SH-SY5Y (cell line): ENCODE results near the gene DCTD.

Source experiments
- GATA2 ChIP-seq: IDR thresholded peaks from 2 replicates; pipeline ENCODE4 v1.6.1; 2011; ENCODE audit warnings: mild to moderate bottlenecking, low read depth, low read length
- GATA3 ChIP-seq: IDR thresholded peaks from 2 replicates; pipeline ENCODE4 v1.6.1; 2011; ENCODE audit warnings: low read depth, mild to moderate bottlenecking, low read length, moderate library complexity

The DCTD gene

DNA sequence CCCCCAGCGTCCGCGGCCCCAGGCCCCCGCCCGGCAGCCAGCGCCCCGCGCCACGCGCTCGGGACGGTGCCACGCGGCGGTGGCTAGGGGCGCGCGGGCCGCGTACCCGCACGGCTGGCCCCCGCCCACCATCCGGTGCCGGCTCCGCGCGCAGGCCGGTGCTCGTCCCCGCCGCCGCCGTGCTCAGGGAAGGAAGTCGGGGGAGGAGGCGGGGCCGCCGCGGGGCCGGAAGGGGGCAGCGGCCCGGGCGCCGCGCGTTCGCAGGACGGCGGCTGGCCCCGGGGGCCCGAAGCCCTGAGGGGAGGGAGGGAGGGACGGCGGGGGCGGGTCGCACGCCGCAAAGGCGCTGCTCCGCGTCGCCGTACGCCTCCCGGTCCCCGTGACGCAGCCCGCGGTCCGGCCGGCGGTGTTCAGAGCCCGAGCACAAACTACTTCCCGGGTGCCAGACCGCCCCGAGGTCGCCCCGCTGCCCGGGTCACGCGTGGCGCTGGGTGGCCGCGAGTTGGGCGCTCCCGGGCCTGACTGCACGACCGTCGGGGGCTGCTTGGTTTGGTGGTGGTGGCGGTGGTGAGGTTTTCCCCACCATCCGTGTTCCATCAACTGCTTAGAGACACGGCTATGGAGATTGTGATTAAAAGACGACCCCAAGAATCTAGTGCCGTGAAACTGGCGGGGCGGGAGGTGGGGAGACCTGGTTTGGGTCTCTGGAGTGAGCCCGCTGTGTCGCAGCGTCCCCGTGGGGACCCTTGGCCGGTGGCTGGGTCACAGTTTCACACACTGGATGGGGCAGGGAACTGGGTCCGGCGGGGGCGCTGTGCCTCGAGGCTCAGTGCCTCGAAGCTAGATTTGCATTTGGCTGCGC lies at the start of gene DCTD:
Gene DCTD, minus strand, starts transcription at position 205 of the 862 bp plus-strand sequence. CDS start 1,818 bp downstream, outside the sequence.
- TF ChIP-seq GATA3 (no peak), GATA2 (no peak)

DNA sequence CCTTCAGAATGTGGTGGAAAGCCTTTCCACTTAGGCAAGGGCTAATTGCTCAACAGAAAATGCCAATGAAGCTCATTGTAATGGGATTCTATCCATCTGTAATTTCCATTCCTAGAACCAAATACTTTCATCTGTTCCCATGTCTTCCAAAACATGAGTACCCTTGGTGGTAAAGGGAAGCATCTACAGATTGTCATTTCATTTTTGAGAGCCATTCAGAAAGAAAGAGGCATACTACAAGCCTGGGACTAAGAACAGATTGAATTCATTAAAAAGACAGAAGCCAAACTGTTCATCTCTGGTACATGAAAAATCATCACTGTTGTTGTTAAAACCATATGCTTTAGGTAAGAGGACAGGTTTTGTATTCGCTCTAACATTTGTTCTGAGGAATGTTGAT lies 43.6 kb upstream of the DCTD start:
- TF ChIP-seq GATA2 (no peak), GATA3 (no peak)

DNA sequence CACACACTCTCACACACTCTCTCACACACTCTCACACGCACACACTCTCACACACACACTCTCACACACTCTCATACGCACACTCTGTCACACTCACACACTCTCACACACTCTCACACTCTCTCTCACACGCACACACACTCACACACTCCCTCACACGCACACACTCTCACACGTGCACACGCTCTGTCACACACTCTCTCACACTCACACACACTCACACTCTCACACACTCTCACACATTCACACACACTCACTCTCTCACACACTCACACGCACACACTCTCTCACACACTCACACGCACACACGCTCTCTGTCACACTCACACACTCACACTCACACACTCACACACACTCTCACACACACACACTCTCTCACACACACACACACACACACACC lies 43.0 kb upstream of the DCTD start:
- TF ChIP-seq GATA2: no peak
- TF ChIP-seq GATA3: no peak

DNA sequence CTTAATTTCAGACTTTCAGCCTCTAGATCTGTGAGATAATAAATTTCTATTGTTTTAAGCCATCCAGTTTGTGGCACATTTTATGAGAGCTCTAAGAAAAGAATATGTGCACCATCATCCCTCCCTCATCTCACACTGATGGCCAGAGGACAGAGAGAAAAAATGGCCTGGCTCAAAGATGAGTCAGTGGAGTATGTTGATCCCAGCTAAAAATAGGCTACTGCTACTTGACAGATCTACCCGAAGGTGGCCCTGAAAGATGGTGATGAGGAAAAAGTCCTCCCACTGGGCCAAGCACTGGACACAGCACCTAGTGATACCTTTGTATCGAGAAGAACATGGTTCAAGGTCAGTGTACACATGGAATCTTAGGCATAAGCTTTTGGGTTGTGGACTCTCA lies 38.2 kb upstream of the DCTD start:
- TF ChIP-seq GATA2: no peak
- no peak for TF ChIP-seq GATA3

DNA sequence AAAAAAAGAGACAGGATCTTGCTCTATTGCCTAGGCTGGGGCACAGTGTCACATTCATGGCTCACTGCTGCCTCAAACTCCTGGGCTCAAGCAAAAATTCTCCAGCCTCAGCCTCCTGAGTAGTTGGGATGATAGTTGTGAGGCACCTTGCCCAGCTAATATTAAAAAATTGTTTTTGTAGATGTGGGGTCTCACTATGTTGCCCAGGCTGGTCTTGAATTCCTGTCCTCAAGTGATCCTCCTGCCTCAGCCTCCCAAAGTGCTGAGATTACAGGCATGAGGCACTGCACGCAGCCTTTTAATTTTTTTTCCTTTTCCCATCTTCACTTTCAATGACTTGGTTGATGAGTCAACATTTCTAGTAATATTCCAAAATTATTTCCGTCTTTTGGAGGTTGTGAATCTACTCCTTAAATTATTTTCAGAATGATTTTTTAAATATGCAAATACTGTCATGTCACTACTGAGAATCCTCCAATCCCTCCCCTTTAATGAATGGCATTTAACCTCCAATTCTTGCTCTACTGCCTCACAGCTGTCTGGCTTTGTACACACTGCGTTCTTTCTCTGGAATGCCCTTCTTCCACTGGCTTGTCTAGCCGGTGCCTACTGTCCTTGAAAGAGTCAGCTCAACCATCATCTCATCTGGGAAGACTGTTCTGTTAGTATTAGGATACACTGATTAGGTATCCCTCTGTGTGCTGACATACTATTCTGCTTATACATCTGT lies 27.5 kb upstream of the DCTD start:
- TF ChIP-seq GATA2 (no peak), GATA3 (no peak)

DNA sequence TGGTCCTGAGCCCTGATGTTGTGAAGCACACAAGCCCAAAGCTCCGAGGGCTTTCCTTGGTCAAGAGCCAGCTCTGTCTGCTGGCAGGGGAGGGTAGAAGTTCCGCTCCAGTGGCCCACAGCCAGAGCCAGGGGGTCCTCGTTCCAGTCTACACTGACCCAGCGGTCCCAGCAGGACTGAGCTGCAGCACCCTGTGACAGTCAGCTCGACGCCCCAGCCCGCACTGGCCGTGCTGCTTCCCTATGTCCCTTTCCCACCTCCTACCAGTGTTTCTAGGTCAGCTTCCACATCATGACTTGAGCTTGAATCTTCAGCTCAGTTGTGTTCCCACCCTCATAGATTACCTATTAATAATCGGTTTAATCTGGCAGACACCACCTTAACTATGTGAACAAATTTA lies 22.5 kb upstream of the DCTD start:
- TF ChIP-seq GATA3 (no peak), GATA2 (no peak)

DNA sequence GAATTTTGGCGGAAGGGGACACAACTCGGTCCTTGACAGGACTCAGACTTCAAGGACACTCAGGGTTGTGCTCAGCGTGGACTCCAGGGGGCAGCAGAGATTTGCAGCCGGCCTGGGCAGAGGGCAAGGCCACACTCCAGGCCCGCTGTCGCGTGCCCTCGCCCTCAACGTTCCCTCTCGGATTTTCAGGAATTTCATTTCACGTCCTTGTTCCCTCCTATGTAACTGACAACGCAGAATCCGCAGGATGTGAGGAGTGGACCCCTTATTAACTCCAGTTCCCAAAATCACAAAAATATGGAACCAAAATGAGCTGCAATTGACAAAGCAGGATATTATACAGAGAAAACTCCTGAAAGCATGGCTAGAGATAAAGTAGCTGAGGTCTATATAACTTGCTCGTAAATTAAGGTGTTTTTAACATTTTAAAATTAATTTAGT lies 21.0 kb upstream of the DCTD start:
- TF ChIP-seq GATA3 (no peak), GATA2 (no peak)

DNA sequence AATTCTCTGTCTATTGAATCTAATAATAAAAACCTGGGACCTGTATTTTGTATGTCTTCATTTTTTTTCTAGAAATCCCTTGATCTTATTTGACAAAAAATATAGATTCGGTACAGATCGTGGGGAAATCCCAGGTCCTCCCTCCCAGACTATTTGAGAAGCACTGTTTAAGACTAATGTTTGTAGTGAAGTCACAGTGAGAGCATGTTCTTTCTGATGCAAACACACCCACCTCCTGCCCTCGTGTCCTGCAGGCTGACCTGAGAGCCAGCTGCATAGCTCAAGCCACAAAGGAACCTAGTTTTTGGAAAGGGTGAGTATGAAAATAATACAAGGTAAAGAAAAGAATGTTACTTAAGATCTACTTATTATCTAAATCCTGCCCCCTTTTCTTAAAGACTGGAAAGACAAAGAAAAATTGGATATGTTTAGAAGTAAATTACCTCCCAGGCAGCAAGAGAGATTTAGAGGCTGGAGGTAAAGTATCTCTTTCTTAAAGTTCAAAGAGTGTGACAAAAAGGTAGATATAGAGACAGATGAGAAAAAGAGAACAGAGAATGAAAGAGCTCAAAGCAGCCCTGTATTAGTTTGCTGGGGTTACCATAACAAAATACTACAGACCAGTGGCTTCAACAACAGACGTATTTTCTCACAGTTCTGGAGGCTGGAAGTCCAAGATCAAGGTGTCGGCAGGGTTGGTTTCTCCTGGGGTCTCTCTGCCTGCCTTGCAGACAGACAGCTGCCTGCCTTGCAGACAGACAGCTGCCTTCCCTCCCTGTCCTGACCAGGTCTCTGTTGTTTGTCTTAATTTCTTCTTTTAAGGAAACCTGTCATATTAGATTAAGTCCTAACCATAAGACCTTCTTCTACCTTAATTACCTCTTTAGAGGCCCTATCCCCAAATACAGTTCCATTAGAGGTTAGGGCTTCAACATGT lies 20.4 kb upstream of the DCTD start:
- TF ChIP-seq GATA2 (no peak), GATA3 (no peak)

DNA sequence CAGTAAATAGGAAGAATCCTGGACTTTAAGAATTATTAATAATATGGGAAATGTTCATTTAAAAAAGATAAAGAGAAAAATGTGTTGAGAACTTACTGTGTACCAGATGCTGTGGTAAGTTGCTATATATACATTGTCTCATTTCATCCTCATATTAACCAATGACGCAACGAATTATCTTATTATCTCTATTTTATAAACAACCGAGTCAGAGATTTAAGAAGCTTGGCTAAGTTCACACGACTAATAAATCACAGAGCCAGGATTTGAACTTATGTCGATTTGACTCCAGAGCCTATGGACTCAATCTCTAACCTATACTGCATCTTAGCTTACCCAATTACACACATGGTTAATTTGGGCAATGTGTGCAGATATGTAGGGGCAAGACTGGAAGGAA lies 15.5 kb upstream of the DCTD start:
- TF ChIP-seq GATA2 (no peak), GATA3 (no peak)

DNA sequence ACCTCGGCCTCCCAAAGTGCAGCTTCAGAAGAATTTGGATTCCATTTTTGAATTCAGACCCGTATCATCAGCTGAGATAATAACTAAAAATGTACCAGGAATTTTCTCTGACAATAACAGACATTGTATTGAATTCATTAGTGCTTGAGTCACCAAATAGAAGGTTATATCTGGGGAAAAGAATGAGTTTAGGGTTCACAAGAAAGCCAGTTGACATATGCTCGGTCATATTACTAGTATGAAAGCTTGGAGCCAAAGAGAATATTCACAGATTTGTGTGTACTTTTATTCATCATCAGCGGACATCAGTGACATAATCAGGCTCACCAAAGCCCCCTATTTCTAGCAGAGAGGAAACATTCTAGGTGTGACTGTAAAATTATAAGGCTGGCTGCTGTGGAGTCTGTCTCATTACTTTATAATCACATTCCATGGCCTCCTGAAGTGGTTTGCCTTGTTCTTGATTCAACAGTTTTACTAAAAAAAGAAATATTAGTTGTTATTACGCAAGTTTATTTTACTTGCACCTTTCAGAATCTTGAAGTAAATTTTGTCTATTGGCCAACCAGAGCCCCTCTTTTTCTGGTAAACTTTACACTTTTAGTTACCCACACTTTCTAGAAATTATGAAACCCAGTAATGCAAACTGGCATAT lies 14.6 kb upstream of the DCTD start:
- no peak for TF ChIP-seq GATA2

DNA sequence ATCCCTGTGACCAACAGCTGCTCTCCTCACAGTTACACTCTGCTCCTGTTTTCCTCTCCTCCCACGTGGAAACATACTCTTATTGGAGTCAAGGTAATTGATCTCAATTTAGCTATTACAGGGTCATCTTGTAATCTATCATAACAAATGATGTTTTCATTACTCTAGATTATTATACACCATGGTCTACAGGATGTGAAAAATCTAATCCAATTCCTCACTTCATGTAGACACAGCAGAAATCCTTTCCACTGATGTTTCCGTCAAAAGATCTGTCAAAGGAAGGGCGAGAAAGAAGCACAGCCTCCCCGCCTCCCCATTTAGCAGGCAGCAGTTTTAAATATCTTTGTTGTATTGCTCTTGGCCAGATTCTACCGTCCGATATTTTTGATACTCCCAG lies 13.7 kb upstream of the DCTD start:
- TF ChIP-seq GATA2: no peak
- no peak for TF ChIP-seq GATA3

DNA sequence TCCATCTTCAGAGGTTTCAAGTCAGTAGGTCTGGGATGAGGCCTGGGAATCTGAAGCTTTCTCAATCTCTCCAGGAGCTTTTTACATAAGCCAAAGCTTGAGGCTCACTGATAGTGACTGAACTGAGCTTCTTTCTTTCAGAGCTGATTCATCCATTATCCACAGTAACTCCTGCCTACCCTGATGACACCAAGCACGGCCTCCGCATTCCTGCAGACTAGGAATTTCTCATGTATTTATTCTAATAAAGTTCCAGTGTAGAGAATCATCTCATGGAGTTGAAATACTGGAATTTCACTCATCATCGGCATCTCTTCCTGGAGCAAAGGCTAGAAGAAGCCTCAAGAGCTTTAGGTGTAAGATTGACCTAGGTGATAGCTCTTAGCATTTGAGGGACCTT lies 12.1 kb upstream of the DCTD start:
- TF ChIP-seq GATA3 (no peak), GATA2 (no peak)

DNA sequence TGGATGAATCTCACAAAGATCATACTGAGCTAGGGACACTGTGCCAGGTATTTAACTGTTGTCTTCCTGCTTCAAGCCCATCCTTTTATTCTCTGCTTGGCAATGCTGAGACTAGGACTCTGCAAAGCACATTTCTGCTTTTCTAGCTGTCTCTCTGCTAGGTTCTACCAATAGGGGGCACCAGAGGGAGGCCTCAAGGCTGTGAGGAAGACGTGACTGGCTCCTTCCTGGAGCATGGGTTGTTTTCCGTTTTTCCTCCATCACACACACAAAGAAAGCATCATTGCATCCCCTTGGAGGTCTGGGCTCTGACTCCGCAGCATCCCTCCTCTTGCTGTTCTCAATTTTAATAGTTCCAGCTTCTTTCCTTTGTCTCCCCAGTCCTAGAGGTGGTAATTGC lies 10.9 kb upstream of the DCTD start:
- TF ChIP-seq GATA3 (no peak), GATA2 (no peak)

DNA sequence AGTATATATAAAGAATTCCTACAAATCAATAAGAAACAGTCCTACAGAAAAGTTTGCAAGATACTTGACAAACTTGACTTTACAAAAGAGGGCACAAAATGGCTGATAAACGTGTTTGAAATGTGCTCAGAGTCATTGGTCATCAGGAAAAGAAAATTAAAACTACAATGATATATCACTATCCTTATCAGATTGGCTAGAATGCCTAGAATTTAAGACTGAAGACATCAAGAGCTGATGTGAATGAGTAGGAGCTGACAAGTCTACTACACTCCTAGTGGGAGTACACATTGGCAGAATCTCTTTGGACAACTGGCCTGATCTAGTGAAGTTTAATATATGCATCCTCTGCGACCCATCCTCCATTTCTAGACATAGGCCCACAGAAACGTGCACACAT lies 10.3 kb upstream of the DCTD start:
- TF ChIP-seq GATA3: no peak
- no peak for TF ChIP-seq GATA2
